Measurements from ENCODE around the gene NPY5R.

DNA sequence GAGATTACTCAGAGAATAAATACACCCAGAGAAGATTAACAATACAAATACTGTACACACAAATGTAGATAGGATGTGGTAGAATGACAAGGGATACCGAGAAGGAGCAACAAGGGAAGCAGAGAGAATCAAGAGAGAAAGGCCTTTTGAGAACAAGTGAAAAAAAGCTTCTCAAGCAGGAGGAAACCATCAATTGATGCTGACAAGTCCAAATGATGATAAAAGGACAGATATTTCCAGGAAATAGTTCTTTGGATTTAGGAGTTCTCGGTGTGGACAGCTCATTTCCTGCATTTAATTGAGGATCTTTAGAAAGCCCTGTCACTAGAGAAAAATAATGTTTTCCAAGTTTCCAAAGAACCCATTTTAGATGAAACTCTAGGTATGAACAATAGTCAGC lies 48.1 kb downstream of the NPY5R start:
- TF ChIP-seq, protein P1, sequence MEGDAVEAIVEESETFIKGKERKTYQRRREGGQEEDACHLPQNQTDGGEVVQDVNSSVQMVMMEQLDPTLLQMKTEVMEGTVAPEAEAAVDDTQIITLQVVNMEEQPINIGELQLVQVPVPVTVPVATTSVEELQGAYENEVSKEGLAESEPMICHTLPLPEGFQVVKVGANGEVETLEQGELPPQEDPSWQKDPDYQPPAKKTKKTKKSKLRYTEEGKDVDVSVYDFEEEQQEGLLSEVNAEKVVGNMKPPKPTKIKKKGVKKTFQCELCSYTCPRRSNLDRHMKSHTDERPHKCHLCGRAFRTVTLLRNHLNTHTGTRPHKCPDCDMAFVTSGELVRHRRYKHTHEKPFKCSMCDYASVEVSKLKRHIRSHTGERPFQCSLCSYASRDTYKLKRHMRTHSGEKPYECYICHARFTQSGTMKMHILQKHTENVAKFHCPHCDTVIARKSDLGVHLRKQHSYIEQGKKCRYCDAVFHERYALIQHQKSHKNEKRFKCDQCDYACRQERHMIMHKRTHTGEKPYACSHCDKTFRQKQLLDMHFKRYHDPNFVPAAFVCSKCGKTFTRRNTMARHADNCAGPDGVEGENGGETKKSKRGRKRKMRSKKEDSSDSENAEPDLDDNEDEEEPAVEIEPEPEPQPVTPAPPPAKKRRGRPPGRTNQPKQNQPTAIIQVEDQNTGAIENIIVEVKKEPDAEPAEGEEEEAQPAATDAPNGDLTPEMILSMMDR (IDR thresholded peaks at IDR 0.05) = no peak
- TF ChIP-seq EP300 (IDR thresholded peaks at IDR 0.05) = no peak
- no peak for TF ChIP-seq POLR2A (IDR thresholded peaks at IDR 0.05)

All from sigmoid colon (tissue), 4 donors.